KBM-7 (cell line): ENCODE results near the gene RALGAPA1.
"Not testable (repeated sequence)": the region's sequence is repeated elsewhere in the genome, so short reads cannot be mapped to it uniquely, and the experiment has no call there.

Source experiments
- DNase-seq: peaks from one replicate; pipeline ENCODE4 v3.0.0-alpha.2; 2015
- in situ Hi-C: fragments of 300-500 bp; cut with MboI; formaldehyde crosslinking; loops from 2 replicates; pipeline ENCODE4 v1.14.3; 2020; ENCODE audit warnings: low sequenced_read_pairs, low pct_unique_long_range_greater_than_20kb, mixed read lengths

The RALGAPA1 gene

GRCh38 chr14:35666429-35667043 lies 142.6 kb downstream of the RALGAPA1 start:
- in situ Hi-C loops: no loop called here
- no peak for DNase-seq

GRCh38 chr14:35661875-35662274 lies 147.2 kb downstream of the RALGAPA1 start:
- in situ Hi-C loops: no loop called here

GRCh38 chr14:35653045-35653444 lies 156.1 kb downstream of the RALGAPA1 start:
- no peak for DNase-seq
- in situ Hi-C loops: no loop called here

More at GRCh38 chr14:35661875-35662274, 147.2 kb downstream of the RALGAPA1 start:
- DNase-seq: no peak

- DNase-seq: no peak
- in situ Hi-C loops: no loop called here
Observed at GRCh38 chr14:35643513-35643912, 165.6 kb downstream of the RALGAPA1 start.

- in situ Hi-C loops: no loop called here
- DNase-seq: no peak
Observed at GRCh38 chr14:35637851-35638250, 171.2 kb downstream of the RALGAPA1 start.

- no peak for DNase-seq
- in situ Hi-C loops: no loop called here
Observed at GRCh38 chr14:35637269-35637668, 171.8 kb downstream of the RALGAPA1 start.

GRCh38 chr14:35632676-35633075 lies 176.4 kb downstream of the RALGAPA1 start:
- DNase-seq: no peak
- in situ Hi-C loops: no loop called here

GRCh38 chr14:35632271-35632670 lies 176.8 kb downstream of the RALGAPA1 start:
- no peak for DNase-seq
- in situ Hi-C loops: no loop called here

GRCh38 chr14:35631071-35631805 lies 177.9 kb downstream of the RALGAPA1 start:
- in situ Hi-C loops: no loop called here
- DNase-seq: no peak

- DNase-seq: no peak
- in situ Hi-C loops: no loop called here
Observed at GRCh38 chr14:35628989-35629388, 180.1 kb downstream of the RALGAPA1 start.

- DNase-seq, in situ Hi-C loops: not testable (repeated sequence)
Observed at GRCh38 chr14:35626947-35627346, 182.1 kb downstream of the RALGAPA1 start.

GRCh38 chr14:35621996-35622395 lies 187.1 kb downstream of the RALGAPA1 start:
- DNase-seq, in situ Hi-C loops: not testable (repeated sequence)

GRCh38 chr14:35619998-35620397 lies 189.1 kb downstream of the RALGAPA1 start:
- in situ Hi-C loops, DNase-seq: not testable (repeated sequence)

GRCh38 chr14:35619461-35619860 lies 189.6 kb downstream of the RALGAPA1 start:
- in situ Hi-C loops, DNase-seq: not testable (repeated sequence)

- DNase-seq: no peak
- in situ Hi-C loops: no loop called here
Observed at GRCh38 chr14:35617500-35617899, 191.6 kb downstream of the RALGAPA1 start.

- no peak for DNase-seq
- in situ Hi-C loops: no loop called here
Observed at GRCh38 chr14:35607380-35607779, 201.7 kb downstream of the RALGAPA1 start.

- in situ Hi-C loops: no loop called here
- no peak for DNase-seq
Observed at GRCh38 chr14:35600253-35600652, 208.8 kb downstream of the RALGAPA1 start.

GRCh38 chr14:35594616-35595015 lies 214.5 kb downstream of the RALGAPA1 start:
- in situ Hi-C loops: no loop called here
- DNase-seq: no peak

- in situ Hi-C loops: not testable (repeated sequence)
Observed at GRCh38 chr14:35587373-35587772, 221.7 kb downstream of the RALGAPA1 start.

GRCh38 chr14:35578639-35579038 lies 230.5 kb downstream of the RALGAPA1 start:
- no peak for DNase-seq
- in situ Hi-C loops: no loop called here

More at GRCh38 chr14:35587373-35587772, 221.7 kb downstream of the RALGAPA1 start:
- DNase-seq: not testable (repeated sequence)

GRCh38 chr14:35578135-35578534 lies 231.0 kb downstream of the RALGAPA1 start:
- in situ Hi-C loops: no loop called here

More at GRCh38 chr14:35578135-35578534, 231.0 kb downstream of the RALGAPA1 start:
- DNase-seq: no peak
